BJ (cell line): Measurements from ENCODE around the gene XCL2. TPM values are rescaled to one million over a fixed set of nuclear protein-coding genes. Genes with fewer than 3 reads are reported as not detected.

Source experiments
- CTCF ChIA-PET: fragments of 350-600 bp; formaldehyde crosslinking; extraction: SDS; loops from one replicate; lab custom pipeline; 2021; ENCODE audit warnings: antibody characterized with exemption, inconsistent platforms; lab: Yijun Ruan, JAX
- POLR2A ChIA-PET: fragments of 300-600 bp; sonication (Branson Sonifier 250); formaldehyde crosslinking; extraction: SDS; loops from one replicate; lab custom pipeline; 2021; ENCODE audit warnings: antibody characterized with exemption; lab: Charles Lee
- DNase-seq: peaks from one replicate; pipeline ENCODE4 v3.0.0-alpha.2; 2011; ENCODE audit warnings: low read depth
- H3K27me3 ChIP-seq: 2 replicates; pipeline ENCODE4 v1.6.0; 2011; ENCODE audit warnings: low read length; ENCODE audit not compliant: control insufficient read depth, insufficient read depth
- H3K36me3 ChIP-seq: 2 replicates; pipeline ENCODE4 v1.5.1; 2011; ENCODE audit warnings: low read length; ENCODE audit not compliant: control insufficient read depth, insufficient read depth
- H3K4me3 ChIP-seq: 2 replicates; pipeline ENCODE4 v1.5.1; 2011; ENCODE audit warnings: low read depth, mild to moderate bottlenecking, control low read depth, low read length
- CTCF ChIP-seq: IDR thresholded peaks from 2 replicates; pipeline ENCODE4 v1.5.1; 2011; ENCODE audit warnings: low read depth, mild to moderate bottlenecking, control low read depth, inconsistent platforms, low read length, moderate library complexity; ENCODE audit not compliant: insufficient read depth
- polyA plus RNA-seq: library from polyadenylated mRNA; depleted of rRNA; stranded (reverse); fragments of >200 nt; gene quantifications from 2 replicates; pipeline ENCODE4 v1.2.3, GENCODE V29; 2011

The XCL2 gene
- polyA plus RNA-seq, 1 experiment = not detected

GRCh38 chr1:168555508-168556046, 11.8 kb upstream of the XCL2 start:
- TF ChIP-seq CTCF = no peak
- no peaks in the 10 kb centered on the region for H3K36me3 ChIP-seq
- no peaks in the 10 kb centered on the region for H3K27me3 ChIP-seq
- no peak overlapping the region for H3K4me3 ChIP-seq
- no peak for DNase-seq
- ChIA-PET POLR2A (no interaction called here), CTCF (interaction anchor here (0.8 to 1.2 kb wide), 2 partner anchors 9 to 115 kb away, joined by 3 read pairs; no protein-coding TSS in a partner anchor)

DNA sequence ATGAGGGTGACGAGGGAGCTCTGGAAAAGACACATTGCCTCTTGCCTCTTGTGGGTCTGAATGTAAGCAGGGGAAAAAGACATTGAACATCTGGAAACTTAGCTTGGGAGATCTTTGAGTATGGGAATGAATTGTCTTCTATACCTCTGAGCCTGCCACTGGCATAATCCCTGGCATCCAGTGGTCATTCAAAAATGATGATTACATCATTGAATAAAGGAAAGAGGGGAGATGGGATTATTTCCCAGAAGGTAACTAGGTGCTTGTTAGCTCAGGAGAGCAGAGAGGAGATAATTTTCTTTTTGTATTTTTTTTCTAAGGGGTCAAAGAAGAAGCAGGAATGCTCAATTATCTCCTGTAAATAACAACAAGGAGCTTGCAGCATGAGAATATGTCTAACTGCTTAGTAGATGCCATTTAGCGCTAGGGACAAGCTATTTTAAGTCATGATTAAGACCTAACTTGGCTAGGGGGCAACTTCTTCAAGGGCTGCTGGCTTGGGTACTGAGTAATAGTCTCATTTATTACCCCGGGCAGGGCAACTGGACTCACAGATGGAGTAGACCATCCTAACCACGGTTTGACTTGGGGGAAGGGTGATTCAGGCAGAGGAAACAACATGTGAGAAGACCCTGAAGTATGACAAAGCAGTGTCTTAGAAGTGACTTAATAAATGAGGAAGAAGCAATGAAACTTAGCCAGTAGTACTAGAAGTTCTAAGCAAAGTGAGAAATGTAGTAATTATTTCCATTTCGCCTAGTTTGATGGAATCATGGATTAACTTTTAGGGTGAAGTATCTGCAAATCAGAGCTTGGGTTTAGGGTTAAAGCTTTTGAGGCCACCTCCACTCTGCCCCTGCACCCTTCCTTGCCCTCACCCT, 11.0 kb upstream of the XCL2 start:
- POLR2A ChIA-PET = no interaction called here
- CTCF ChIA-PET = interaction anchor here (0.7 to 1.2 kb wide), 3 partner anchors 9 to 116 kb away, joined by 3 read pairs; no protein-coding TSS in a partner anchor
- Histone ChIP-seq H3K36me3 (no peaks in the 10 kb centered on the region), H3K4me3 (no peak overlapping the region), H3K27me3 (no peaks in the 10 kb centered on the region)
- no peak for TF ChIP-seq CTCF
- DNase-seq = no peak

- no peak for DNase-seq
- CTCF ChIA-PET = interaction anchor here (0.7 to 1.2 kb wide), 3 partner anchors 8 to 115 kb away, joined by 3 read pairs; no protein-coding TSS in a partner anchor
- POLR2A ChIA-PET = no interaction called here
- Histone ChIP-seq H3K4me3 (no peak overlapping the region), H3K36me3 (no peaks in the 10 kb centered on the region), H3K27me3 (no peaks in the 10 kb centered on the region)
- TF ChIP-seq CTCF = no peak
Observed at GRCh38 chr1:168553680-168554553, 10.1 kb upstream of the XCL2 start.

GRCh38 chr1:168552961-168553360, 9.2 kb upstream of the XCL2 start:
- Histone ChIP-seq H3K36me3 (no peaks in the 10 kb centered on the region), H3K4me3 (no peak overlapping the region), H3K27me3 (no peaks in the 10 kb centered on the region)
- DNase-seq = no peak
- ChIA-PET POLR2A (no interaction called here), CTCF (interaction anchor here (0.8 kb wide), 1 partner anchor 113 kb away, joined by 4 read pairs; no protein-coding TSS in a partner anchor)
- no peak for TF ChIP-seq CTCF

GRCh38 chr1:168551688-168552087, 7.9 kb upstream of the XCL2 start:
- TF ChIP-seq CTCF = no peak
- DNase-seq = no peak
- CTCF ChIA-PET = interaction anchor here (1.2 kb wide), 1 partner anchor 112 kb away, joined by 3 read pairs; no protein-coding TSS in a partner anchor
- POLR2A ChIA-PET = no interaction called here
- H3K27me3 ChIP-seq = no peaks in the 10 kb centered on the region
- no peak overlapping the region for H3K4me3 ChIP-seq
- no peaks in the 10 kb centered on the region for H3K36me3 ChIP-seq
